Kidney tubule cell (primary cell): Measurements from ENCODE around the gene LCN6.
"Not testable (repeated sequence)": the region's sequence is repeated elsewhere in the genome, so short reads cannot be mapped to it uniquely, and the experiment has no call there.

Source experiments
- DNase-seq: peaks from one replicate; pipeline ENCODE4 v3.0.0-alpha.2; 2018; ENCODE audit warnings: low spot score

Gene LCN6

DNA sequence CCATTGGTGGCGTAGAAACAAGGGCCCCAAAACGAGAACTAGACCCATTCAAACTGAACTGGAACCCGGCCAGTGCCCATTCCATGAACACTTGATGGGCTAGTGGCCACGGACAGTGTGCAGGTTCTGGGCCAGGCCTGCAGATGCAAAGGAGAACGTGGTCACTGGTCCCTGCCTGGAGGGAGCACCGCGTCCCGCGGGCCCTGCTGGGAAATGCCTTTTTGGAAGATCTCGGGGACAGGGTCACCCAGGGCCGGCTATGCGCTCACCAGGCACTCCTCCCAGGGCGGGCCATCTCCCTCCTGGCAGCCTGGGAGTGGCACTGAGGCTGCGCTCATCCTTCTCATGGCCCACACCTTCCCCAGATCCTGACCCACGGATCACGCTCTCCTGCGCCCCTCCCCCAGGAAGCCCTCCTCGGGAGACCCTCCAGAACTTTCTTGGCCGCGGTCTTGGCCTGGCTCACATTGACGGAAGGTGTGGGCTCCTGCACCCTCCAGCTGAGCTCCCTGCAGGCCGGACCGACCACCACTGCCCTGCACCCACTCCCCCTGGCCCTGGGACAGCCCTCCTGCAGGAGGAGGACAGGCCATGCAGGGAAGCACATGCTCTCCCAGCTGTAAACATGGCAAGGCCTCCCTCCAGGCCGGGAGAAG, 38.7 kb downstream of the LCN6 start:
- DNase-seq: no peak

DNA sequence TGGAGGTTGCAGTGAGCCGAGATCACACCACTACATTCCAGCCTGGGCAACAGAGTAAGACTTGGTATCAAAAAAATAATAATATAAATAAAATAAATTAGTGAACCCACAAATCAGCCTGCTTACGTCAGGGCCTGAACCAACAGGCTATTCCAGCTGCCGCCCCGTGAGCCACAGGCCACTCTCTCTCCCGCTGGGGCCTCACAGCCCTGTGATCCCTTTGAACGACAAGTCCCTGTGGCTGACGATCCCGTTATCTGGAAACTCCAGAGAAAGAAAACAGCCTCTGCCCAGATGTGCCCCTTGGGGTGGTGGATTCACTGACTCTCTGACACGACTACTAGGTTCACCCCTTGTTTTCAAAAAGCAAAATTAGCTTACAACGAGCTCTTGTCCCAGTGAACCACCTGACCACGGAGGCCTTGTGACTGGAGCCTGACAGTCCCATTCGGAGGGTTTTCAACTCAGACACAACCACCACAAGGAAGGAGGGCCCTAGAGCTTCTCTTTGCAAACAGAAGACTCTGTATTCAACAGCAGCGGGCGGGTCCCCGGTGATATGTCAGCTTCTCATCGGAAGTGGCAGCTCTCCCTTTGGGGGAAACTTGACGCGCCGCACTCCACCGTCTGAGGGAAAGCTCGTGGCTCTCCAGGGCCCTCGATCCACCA, 40.3 kb downstream of the LCN6 start:
- no peak for DNase-seq

DNA sequence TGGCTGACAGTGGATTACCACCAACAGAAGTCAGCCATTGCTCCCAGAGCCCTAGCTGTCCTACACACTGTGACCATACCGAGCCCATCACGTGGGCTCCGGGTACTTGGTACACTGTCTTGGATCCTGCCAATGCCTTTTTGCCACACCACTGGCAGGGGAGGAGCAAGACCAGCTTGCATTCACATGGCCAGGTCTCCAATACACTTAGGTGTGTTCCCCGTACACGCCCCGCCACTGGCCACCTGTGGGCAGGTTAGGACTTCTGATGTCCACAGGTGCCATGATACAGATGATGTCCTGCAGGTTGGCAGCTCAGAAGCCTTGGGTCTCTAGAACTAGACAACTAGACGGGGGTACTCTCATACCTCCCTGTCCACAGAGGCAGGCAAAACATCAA, 41.3 kb downstream of the LCN6 start:
- no peak for DNase-seq

DNA sequence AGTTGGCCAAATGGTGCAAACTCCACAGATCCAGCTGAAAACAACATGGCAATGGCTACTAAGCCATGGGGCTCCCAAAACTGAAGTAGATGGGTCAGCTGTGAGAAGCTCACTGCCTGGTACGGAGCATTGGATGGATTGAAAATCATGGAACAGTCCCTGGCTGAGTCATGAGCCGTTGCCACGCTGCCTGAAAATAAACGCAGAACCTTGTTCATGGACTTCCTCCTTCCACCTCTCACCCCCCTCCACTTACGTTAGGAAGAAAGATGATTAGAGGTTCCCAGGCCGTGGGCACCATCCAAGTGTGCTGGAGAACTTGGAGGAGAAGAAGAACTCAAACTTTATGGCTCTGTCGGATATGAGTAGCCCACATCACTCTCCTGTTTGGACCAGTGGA, 42.8 kb downstream of the LCN6 start:
- DNase-seq: no peak

DNA sequence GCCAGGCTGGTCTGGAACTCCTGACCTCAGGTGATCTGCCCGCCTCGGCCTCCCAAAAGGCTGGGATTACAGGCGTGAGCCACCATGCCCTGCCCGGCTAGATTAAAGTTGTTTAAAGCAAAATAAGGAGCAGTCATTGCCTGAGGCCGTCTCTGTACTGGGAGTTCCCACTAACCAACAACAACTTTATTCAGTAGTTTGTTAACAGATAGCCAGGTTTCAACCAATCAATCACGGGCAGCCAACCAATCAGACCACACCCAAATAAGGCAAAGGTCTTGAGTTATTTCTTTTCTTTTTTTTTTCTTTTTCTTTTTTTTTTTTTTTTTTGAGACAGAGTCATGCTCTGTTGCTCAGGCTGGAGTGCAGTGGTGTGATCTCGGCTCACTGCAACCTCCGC, 43.6 kb downstream of the LCN6 start:
- DNase-seq: not testable (repeated sequence)

DNA sequence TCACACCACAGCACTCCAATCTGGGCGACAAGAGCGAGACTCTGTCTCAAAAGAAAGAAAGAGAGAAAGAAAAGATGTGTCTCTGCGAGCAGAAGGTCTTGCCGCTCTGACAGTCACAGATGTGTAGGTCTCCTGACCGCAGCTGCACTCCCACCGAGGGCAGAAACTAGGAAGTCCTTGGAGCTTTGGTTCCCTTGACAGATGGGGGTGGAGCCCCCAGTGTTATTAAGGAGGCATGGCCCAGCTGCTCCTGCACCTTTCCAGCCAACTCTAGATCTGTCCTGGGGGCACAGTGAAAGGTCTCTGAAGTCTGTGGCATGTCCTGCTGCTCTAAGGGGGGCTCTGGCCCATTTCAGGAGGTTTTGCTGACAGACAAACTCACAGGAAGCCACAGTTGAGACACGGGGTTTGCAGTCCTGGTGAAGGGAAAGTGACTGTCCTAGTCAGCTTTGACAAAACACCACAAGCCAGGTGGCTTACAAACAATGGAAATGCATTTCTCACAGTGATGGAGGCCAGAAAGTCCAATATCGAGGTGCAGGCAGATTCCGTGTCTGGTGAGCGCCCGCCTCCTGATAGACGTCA, 45.0 kb downstream of the LCN6 start:
- no peak for DNase-seq

DNA sequence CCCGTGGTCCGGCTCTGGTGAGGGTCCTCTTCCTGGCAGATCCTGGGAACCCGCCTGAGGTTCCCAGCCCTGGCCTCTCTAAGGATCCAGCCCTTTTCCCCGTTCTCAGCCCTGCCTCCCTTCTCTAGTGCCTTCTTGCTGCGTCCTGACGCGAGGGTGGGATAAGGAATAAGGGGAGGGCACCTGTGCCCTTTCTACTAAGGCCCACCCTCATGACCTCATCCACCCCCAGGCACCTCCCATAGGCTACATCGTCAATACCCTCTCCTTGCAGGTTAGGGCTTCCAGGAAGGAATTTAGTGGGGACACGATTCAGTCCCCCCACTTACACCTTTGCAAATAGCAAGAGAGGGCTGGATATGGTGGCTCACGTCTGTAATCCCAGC, 46.7 kb downstream of the LCN6 start:
- no peak for DNase-seq

DNA sequence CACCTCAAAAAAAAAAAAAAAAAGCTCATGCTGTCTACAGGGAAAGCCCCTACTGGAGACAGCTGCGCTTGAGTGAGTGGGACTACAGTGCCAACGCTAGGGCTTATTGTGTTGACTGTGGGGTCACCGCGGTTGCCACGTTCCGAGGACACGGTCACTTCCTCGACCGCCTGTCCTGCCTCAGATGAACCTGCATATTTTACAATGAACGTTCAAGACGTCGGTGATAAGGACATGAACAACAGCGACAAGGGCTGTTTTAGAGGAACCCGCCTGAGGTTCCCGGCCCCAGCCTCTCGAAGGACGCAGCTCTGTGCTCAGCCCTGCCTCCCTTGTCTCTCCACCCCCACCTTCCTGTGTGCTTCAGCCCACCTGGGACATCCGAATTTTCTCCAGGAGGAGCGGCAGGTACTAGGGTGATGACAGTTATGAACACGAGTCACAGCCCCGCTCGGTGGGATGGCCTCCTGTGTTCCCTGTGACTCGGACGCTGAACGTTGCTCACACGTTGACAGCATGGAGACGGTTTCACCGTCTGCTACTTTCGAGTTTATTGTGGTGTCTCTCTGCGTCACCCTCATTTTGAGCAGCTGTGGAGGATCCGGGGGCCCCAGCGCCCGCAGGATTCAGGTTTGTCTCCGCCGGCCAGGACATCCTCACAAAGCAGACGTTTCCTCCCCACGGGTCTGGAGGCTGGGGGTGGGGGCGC, 47.2 kb downstream of the LCN6 start:
- peak; percentile 50 for DNase-seq

DNA sequence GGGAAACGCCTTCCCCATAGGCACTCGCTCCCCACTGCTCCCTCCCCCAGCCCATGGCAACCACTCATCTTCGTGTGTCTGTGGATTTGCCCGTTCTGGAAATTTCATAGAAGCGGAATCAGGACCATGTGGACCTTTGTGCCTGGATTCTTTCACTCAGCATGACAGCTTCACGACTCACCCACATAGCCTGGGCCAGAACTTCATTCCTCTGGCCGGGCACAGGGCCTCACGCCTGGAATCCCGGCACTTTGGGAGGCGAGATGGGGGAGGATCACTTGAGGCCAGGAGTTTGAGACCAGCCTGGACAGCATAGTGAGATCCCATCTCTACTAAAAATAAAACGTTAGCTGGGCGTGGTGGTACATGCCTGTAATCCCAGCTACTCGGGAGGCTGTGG, 48.0 kb downstream of the LCN6 start:
- DNase-seq: peak; percentile 23

DNA sequence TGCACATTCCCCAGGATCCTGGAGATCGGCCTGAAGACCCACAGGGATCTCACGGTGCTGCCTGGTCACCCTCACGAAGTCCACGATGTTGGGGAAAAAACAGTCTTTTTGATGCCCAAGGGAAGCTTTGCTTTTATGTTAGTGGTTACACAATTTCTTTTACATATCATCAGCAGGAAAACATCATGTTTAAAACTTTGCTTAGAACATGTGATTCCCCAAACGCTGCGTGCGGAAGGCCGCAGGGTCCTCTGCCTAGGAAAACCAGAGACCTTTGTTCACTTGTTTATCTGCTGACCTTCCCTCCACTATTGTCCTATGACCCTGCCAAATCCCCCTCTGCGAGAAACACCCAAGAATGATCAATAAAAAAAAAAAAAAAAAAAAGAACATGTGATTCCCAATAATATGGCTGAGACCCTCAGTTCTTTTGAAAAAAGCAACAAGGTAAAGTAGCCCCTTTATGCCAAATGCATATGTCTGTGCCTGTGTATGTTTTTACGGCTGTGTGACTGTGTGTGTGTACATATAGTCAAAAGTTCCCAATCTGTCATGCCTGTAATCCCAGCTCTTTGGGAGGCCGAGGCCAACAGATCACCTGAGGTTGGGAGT, 49.6 kb downstream of the LCN6 start:
- DNase-seq: no peak

DNA sequence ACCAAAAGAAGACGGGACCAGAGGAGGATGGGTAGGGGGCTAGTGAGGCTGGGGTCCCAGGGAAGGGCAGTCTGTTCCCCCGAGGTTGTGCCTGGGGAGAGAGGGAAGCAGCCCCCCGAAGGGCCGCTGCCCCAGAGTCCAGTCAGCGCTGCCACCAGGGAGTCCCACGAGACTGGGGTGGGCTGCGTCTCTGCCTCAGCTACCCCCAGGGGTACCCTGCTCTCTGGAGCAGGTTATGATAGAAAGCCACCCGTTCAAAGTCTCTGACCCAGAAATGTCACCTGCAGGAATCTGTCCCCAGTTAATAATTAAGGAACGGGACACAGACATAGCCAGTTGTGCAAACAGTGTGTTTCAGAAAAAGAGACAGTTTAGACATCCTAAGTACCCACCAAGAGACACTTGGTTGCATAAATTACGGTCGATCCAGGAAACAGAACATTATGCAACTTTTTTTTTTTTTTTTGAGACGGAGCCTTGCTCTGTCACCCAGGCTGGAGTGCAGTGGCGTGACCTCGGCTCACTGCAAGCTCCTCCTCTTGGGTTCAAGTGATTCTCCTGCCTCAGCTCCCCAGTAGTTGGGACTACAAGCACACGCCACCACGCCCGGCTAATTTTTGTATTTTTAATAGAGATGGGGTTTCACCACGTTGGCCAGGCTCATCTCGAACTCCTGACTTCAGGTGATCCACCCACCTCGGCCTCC, 50.4 kb downstream of the LCN6 start:
- DNase-seq: peak; percentile 69

DNA sequence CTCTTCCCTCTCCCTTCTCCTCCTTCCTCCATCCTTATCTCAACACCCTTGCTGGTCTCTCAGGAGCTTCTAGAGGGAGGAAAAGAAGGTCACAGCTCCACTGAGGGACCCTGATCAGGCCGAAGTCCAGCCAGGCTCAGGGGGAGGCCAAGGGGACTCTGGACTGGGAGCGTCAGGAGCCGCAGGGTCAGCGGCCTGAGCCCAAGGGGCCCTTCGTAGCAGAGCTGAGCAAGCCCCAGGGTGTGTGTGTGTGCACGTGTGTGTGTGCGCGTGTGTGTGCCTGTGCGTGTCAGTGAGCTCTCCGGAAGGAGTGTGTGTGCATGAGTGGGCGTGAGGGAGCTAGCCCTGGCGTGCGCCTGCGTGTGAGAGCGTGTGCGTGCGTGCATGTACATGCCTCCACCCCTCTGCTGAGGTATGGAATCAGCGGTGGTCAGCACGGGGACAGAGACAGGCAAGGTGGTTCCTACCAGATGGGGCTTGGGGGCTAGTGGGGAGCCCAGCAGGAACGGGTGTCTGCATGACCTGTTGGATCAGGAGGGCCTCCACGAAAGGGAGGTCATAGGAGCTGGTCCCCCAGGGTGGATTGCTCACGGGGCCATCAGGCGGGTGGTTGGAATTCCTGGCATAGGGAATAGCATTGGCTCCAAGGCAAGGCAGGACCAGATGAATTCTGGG, 51.0 kb downstream of the LCN6 start:
- peak; percentile 54 for DNase-seq

DNA sequence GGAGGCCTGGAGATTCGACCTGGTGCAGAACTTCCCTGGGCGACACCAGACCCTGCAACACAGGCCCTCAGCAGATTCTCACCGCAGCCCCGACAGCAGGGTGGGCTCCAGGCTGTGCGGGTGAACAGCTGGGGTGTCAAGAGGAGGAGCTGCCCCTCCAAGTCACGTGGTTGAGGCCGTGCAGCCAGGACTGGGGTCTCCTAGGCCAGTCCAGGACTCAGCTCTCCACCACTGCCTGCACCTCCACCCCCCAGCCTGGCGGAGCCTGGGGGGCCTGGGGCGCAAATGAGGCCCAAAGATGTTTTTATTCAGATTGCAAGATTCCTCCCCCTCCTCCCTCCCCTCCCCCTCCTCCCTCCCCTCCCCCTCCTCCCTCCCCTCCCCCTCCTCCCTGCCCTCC, 51.8 kb downstream of the LCN6 start:
- DNase-seq: no peak

DNA sequence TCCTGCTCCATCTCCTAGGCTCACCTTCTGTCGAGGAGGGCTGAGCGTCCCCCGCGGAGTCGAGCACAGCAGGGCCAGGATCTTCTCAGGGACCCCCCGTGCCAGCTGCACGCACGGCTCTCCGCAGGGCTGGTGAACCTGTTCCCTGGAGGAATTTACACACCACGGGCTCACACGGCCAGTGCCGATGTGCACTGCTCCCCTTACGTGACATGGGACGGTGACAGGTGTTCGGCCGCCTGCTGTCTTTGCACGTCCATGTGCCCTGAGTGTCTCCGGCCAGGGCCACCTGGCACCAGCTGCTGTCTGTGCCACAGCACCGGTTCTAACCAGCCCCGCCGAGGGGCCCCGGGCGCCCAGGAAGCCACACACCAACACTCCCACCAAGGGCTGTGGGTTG, 52.4 kb downstream of the LCN6 start:
- no peak for DNase-seq

DNA sequence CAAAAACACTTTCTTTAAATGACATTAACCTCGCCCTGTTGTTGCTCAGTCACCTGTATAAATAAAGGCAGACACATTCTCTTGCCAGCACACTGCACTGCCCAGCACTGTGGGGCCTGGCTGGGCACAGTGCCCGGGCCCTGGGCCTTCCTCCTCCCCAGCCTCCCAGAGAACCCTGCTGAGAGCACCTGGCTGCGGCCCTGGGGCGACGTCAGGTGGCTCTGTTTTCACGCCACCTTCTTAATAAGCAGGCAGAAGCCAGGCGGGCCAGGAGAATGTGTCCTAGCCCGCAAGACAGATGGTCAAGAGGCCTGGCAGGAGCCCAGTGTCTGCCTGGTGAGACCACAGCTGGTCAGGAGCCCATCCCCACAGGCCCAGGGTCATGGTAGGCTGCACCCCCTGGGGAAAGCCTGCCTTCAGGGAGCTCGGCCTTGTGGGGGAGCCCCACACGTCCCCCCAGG, 52.9 kb downstream of the LCN6 start:
- DNase-seq: peak; percentile 79

DNA sequence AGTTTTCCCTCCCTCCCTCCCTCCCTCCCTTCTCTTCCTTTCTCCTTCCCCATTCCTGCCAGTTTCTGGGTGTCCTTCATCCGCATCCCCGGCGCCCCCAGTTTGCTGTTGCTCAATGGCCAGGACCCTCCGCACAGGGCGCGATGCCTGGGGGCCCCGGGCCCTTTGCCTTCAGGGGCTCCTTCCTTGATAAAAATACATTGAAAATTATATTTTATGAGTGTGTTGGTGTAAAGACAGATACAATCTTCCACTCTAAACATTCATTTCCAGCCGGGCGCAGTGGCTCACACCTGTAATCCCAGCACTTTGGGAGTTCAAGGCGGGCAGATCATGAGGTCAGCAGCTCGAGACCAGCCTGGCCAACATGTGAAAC, 53.5 kb downstream of the LCN6 start:
- no peak for DNase-seq

DNA sequence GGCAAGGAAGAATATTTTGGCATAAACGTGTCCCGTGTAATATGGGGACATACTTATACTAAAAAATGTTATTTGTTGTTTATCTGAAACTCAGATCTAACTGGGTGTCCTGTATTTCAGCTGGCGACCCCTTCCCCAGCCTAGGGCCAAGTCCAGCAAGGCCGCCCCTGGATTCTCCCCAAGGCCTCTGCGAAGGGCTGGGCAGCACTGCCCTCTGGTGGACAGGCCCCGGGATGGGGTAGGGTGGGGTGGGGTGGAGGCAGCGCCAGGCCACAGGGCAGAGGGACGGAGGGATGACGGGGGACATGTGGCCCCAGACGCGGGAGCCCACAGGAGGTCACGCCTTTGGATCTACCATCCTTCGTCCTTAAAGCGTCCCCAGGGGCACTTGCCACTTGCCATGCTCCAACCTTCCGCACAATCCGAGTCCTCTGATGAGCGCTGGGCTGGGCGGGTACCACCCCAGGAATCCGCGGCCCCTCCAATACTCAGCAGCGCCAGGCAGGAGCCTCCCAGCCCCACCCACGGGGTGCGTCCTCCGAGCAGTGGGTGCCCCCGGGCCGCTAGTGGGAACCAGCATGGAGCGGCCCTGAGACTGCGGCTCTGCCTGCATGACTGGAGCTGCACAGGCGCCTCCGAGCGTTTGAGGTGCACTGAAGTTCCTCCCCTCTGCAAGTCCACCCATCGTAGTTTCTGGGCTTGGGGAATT, 54.0 kb downstream of the LCN6 start:
- peak; percentile 48 for DNase-seq
